ENCODE results near the gene TAF10. TPM values are rescaled to one million over a fixed set of nuclear protein-coding genes. Genes with fewer than 3 reads are reported as not detected.

The TAF10 gene
- total and polyA plus RNA-seq, 2 of the 13 experiments (the other 11 are each of a cell fraction or from before 2014, with no cell fraction given), result 71.3 to 134 TPM

GRCh38 chr11:6603287-6604080 lies 8.5 kb downstream of the TAF10 start, which contains the start of the genes ILK and RRP8 (continued):
- no peak for TF ChIP-seq ZBTB40 (IDR thresholded peaks at IDR 0.05)
- TF ChIP-seq ZBTB40 (CRISPR knock-in tag; IDR thresholded peaks at IDR 0.05), result peak; percentile 74
- peak; percentile 92 for TF ChIP-seq SKI (IDR thresholded peaks at IDR 0.05; ENCODE audit: partially characterized antibody)
- TF ChIP-seq IRF9 (CRISPR knock-in tag; IDR thresholded peaks at IDR 0.05; ENCODE audit: borderline replicate concordance), result peak; percentile 81
- peak; percentile 86; the same call in 1 of the 2 replicates for TF ChIP-seq ZNF816 (CRISPR knock-in tag; IDR thresholded peaks at IDR 0.05; ENCODE audit: borderline replicate concordance)
- peak; percentile 90; the same call in 1 of the 2 replicates for TF ChIP-seq ZBED4 (CRISPR knock-in tag; IDR thresholded peaks at IDR 0.05; ENCODE audit: borderline replicate concordance)
- peak; percentile 91; the same call in 1 of the 2 replicates for TF ChIP-seq ZSCAN21 (CRISPR knock-in tag; IDR thresholded peaks at IDR 0.05; ENCODE audit: borderline replicate concordance)
- 0 out of 2 replicates have a peak, but pooled peaks have one; percentile 79 for TF ChIP-seq CC2D1A (CRISPR knock-in tag; IDR thresholded peaks at IDR 0.05)
- TF ChIP-seq ZFP1 (CRISPR knock-in tag; IDR thresholded peaks at IDR 0.05), result peak; percentile 23; the same call in 1 of the 2 replicates
- peak; percentile 74; the same call in 1 of the 2 replicates for TF ChIP-seq DNMT1 (CRISPR knock-in tag; IDR thresholded peaks at IDR 0.05)
- no peak; the same call in 1 of the 2 replicates for TF ChIP-seq TOPORS (CRISPR knock-in tag; IDR thresholded peaks at IDR 0.05)
- TF ChIP-seq ZBTB21 (CRISPR knock-in tag; IDR thresholded peaks at IDR 0.05), result no peak; the same call in 1 of the 2 replicates
- no peak for TF ChIP-seq TEF (CRISPR knock-in tag; IDR thresholded peaks at IDR 0.05)

Data from HepG2 (cell line).